ENCODE measurements around the gene OR1A2. TPM values are rescaled to one million over a fixed set of nuclear protein-coding genes. Genes with fewer than 3 reads are reported as not detected.
"Not testable (repeated sequence)": the region's sequence is repeated elsewhere in the genome, so short reads cannot be mapped to it uniquely, and the experiment has no call there.

Gene OR1A2
- total and polyA plus RNA-seq, 3 donors from 2014 or later = not detected

DNA sequence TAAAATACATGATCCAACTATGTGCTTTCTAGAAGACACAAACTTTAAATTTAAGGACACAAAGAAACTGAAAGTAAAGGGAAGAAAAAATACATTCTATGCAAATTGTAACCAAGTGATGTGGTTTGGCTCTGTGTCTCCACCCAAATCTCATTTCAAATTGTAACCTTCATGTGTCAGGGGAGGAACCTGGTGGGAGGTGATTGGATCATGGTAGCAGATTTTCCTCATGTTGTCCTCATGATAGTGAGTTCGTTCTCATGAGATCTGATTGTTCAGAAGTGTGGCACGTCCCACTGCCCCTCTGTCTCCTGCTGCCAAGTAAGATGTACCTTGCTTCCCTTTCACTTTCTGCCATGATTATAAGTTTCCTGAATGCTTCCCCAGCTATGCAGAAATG is 25.2 kb downstream of the OR1A2 start:
- Histone ChIP-seq H3K4me1 (no peaks in the 10 kb centered on the region), H3K27ac (no peak overlapping the region), H3K36me3 (ENCODE audit: low read depth, missing control alignments) (no peaks in the 10 kb centered on the region), H3K27me3 (no peaks in the 10 kb centered on the region), H3K4me3 (no peak overlapping the region), H3K9me3 (no peaks in the 10 kb centered on the region)
- TF ChIP-seq, protein P1, sequence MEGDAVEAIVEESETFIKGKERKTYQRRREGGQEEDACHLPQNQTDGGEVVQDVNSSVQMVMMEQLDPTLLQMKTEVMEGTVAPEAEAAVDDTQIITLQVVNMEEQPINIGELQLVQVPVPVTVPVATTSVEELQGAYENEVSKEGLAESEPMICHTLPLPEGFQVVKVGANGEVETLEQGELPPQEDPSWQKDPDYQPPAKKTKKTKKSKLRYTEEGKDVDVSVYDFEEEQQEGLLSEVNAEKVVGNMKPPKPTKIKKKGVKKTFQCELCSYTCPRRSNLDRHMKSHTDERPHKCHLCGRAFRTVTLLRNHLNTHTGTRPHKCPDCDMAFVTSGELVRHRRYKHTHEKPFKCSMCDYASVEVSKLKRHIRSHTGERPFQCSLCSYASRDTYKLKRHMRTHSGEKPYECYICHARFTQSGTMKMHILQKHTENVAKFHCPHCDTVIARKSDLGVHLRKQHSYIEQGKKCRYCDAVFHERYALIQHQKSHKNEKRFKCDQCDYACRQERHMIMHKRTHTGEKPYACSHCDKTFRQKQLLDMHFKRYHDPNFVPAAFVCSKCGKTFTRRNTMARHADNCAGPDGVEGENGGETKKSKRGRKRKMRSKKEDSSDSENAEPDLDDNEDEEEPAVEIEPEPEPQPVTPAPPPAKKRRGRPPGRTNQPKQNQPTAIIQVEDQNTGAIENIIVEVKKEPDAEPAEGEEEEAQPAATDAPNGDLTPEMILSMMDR (IDR thresholded peaks at IDR 0.05) = no peak
- no peak for TF ChIP-seq POLR2A (IDR thresholded peaks at IDR 0.05)
- DNase-seq = no peak
- WGBS, 2 donors = 50 to 53% methylated on average over 2 of the region's 2 CpGs
- intact Hi-C loops (cut with DNase I; ENCODE audit: low total_unique reads) = no loop called here

DNA sequence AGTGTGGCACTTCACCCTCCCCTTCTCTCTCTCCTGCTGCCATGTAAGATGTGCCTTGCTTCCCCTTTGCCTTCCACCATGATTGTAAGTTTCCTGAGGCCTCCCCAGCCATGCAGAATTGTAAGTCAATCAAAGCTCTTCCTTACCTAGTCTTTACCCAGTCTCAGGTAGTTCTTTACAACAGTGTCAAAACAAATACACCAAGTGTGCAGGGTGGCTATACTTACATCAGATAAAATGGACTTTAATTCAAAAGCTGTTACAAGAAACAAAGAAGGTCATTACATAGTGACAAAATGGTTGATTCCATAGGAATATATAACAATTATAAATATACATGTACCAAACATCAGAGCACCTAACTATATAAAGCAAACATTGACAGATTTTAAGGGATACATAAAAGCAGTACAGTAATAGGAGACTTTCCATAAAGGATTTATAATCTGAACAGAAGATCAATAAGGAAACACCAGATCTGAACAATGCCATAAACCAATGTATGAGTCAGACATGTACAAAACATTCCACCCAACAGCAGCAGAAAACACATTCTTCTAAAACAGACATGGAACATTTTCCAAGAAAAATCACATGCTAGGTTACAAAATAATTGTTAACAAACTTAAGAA is 27.5 kb downstream of the OR1A2 start:
- H3K4me3 ChIP-seq; intact Hi-C loops (cut with DNase I; ENCODE audit: low total_unique reads); H3K9me3 ChIP-seq; H3K27ac ChIP-seq; H3K4me1 ChIP-seq; H3K27me3 ChIP-seq; DNase-seq; H3K36me3 ChIP-seq (ENCODE audit: low read depth, missing control alignments): not testable (repeated sequence)

DNA sequence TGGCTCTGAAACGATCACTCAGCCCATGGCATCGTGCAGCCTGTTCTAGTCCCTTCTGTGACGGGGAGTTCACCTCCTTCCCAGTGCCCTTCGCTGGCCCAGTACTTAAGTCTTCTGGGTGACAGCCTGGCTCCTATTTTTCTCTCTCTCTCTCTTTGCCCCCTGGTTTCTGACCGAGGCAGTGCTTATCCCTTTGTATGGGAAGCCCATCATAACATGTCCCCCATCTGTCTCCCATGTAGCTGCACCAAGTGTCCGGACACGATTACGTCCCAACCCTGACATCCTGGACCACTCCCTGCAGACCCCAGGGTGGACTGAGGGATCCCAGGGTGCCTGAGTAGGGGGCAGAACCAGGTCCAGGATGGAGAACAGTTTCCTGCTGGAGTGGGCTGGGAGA is 35.0 kb downstream of the OR1A2 start:
- H3K27me3 ChIP-seq, DNase-seq: not testable (repeated sequence)

DNA sequence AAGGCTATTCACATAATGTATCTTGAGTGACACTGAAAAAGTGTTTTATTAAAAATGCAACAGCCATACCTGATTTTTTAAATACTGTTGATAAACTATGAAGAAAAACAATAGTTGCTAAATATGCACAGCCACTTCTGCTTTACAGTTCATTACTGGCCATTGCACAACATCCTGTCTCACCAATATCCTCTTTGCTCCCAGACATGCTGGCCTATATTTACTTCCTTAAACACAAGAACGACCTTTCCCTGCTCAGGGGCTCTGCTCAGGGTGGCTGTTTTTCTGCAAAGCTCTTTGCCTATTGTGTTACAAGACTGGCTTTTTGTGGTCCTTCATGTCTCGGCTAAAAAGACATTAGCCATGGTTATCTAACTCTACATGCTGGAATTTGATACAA is 41.4 kb downstream of the OR1A2 start:
- H3K4me1 ChIP-seq; DNase-seq; H3K27me3 ChIP-seq; H3K36me3 ChIP-seq (ENCODE audit: low read depth, missing control alignments); intact Hi-C loops (cut with DNase I; ENCODE audit: low total_unique reads); H3K4me3 ChIP-seq; H3K27ac ChIP-seq; H3K9me3 ChIP-seq: not testable (repeated sequence)
- 38 to 64% methylated on average over 1 to 2 of the region's 2 CpGs for WGBS, 2 donors

More for the DNA sequence above, 35.0 kb downstream of the OR1A2 start:
- H3K36me3 ChIP-seq (ENCODE audit: low read depth, missing control alignments); H3K4me3 ChIP-seq; H3K9me3 ChIP-seq; intact Hi-C loops (cut with DNase I; ENCODE audit: low total_unique reads); H3K4me1 ChIP-seq; H3K27ac ChIP-seq: not testable (repeated sequence)
- 70 to 74% methylated on average over 8 of the region's 8 CpGs for WGBS, 2 donors

DNA sequence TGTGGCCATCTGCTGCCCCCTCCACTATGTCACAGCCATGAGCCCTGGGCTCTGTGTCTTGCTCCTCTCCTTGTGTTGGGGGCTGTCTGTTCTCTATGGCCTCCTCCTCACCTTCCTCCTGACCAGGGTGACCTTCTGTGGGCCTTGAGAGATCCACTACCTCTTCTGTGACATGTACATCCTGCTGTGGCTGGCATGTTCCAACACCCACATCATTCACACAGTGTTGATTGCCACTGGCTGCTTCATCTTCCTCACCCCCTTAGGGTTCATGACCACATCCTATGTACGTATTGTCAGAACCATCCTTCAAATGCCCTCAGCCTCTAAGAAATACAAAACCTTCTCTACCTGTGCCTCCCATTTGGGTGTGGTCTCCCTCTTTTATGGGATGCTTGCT is 43.7 kb downstream of the OR1A2 start:
- intact Hi-C loops (cut with DNase I; ENCODE audit: low total_unique reads); H3K27ac ChIP-seq; H3K4me1 ChIP-seq; H3K9me3 ChIP-seq; DNase-seq; H3K4me3 ChIP-seq; H3K27me3 ChIP-seq; H3K36me3 ChIP-seq (ENCODE audit: low read depth, missing control alignments): not testable (repeated sequence)
- 100% methylated on average over 1 of the region's 1 CpG for WGBS, 2 donors

DNA sequence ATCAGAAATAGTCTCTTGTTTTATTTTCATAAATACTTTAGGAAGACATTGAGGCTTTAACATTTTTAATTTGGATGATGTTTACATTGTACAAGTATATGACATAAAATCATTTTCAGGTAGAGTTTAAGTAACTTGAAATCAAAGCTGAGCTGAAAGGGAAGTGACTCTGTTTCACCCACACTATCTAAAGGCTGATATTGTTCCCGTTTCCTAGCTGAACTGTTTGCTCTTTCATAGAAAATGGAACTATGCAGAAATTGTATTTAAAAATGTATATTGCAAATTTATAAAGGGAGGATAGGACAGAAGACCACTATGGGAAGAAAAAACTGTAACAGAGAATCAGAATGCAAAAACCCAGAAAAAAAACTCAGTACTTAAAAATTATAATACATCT is 47.5 kb downstream of the OR1A2 start:
- H3K9me3 ChIP-seq; H3K4me1 ChIP-seq; H3K36me3 ChIP-seq (ENCODE audit: low read depth, missing control alignments); H3K4me3 ChIP-seq; DNase-seq; H3K27ac ChIP-seq; H3K27me3 ChIP-seq; intact Hi-C loops (cut with DNase I; ENCODE audit: low total_unique reads): not testable (repeated sequence)
- 48 to 69% methylated on average over 1 of the region's 1 CpG for WGBS, 2 donors

Other genes starting within 250 kb of the OR1A2 start
- not detected for gene OR1D5, start 133.9 kb upstream of the OR1A2 start, total RNA-seq
- gene OR1D5, start 133.9 kb upstream of the OR1A2 start, polyA plus RNA-seq (ENCODE audit: insufficient read depth, low read depth, low replicate concordance) = not detected
- gene OR1D2, start 93.1 kb upstream of the OR1A2 start, total RNA-seq = under 1 TPM; 0.39 to 0.62 TPM
- not detected for gene OR1D2, start 93.1 kb upstream of the OR1A2 start, polyA plus RNA-seq (ENCODE audit: insufficient read depth, low read depth, low replicate concordance)
- gene OR1G1, start 70.0 kb upstream of the OR1A2 start, total RNA-seq = under 1 TPM; 0.55 to 0.56 TPM
- not detected for gene OR1G1, start 70.0 kb upstream of the OR1A2 start, polyA plus RNA-seq (ENCODE audit: insufficient read depth, low read depth, low replicate concordance)
- gene OR1A1, start 10.1 kb downstream of the OR1A2 start, total RNA-seq = under 1 TPM in 1 of 2 donors, not detected in 1; 0.06 TPM
- not detected for gene OR1A1, start 10.1 kb downstream of the OR1A2 start, polyA plus RNA-seq (ENCODE audit: insufficient read depth, low read depth, low replicate concordance)
- 1 to 10 TPM; 6.6 to 7.9 TPM for gene OR3A1, start 100.8 kb downstream of the OR1A2 start, total RNA-seq
- gene OR3A1, start 100.8 kb downstream of the OR1A2 start, polyA plus RNA-seq (ENCODE audit: insufficient read depth, low read depth, low replicate concordance) = 1.1 TPM
- gene OR3A2, start 188.8 kb downstream of the OR1A2 start, total RNA-seq = 10 to 100 TPM; 22.7 to 27.4 TPM
- gene OR3A2, start 188.8 kb downstream of the OR1A2 start, polyA plus RNA-seq (ENCODE audit: insufficient read depth, low read depth, low replicate concordance) = 5.3 TPM
- under 1 TPM in 1 of 2 donors, not detected in 1; 0.63 TPM for gene OR1E1, start 200.9 kb downstream of the OR1A2 start, total RNA-seq
- gene OR1E1, start 200.9 kb downstream of the OR1A2 start, polyA plus RNA-seq (ENCODE audit: insufficient read depth, low read depth, low replicate concordance) = 0.25 TPM
- not detected for gene OR3A3, start 213.9 kb downstream of the OR1A2 start, total RNA-seq
- gene OR3A3, start 213.9 kb downstream of the OR1A2 start, polyA plus RNA-seq (ENCODE audit: insufficient read depth, low read depth, low replicate concordance) = not detected
- under 1 TPM; 0.79 to 0.93 TPM for gene OR1E2, start 236.3 kb downstream of the OR1A2 start, total RNA-seq
- not detected for gene OR1E2, start 236.3 kb downstream of the OR1A2 start, polyA plus RNA-seq (ENCODE audit: insufficient read depth, low read depth, low replicate concordance)

Measured in testis (tissue), 3 donors.